Measurements from ENCODE around the gene ZIC2.
A peak's percentile ranks its signal among the peaks of the same experiment; 100 is the strongest.
"Not testable (repeated sequence)": the region's sequence is repeated elsewhere in the genome, so short reads cannot be mapped to it uniquely, and the experiment has no call there.

Gene ZIC2

GRCh38 chr13:99981735-99982035 is at the start of gene ZIC2:
Gene ZIC2, plus strand, starts transcription at chr13:99981784. Its CDS starts 281 bp downstream, at chr13:99982065.
- Histone ChIP-seq H3K4me1 (ENCODE audit: control insufficient read depth, insufficient read depth, low read length) (peaks cover 26% of the 10 kb centered on the region), H3K27me3 (ENCODE audit: control insufficient read depth, insufficient read depth, low read length) (peaks cover 75% of the 10 kb centered on the region), H3K9ac (ENCODE audit: low read length) (peak within 1 kb of the TSS; percentile 90), H3K36me3 (ENCODE audit: control insufficient read depth, insufficient read depth, low read length) (peaks cover 24% of the 10 kb centered on the region), H3K4me3 (ENCODE audit: low read depth, low read length) (peak within 1 kb of the TSS; percentile 86), H3K9me3 (ENCODE audit: control insufficient read depth, insufficient read depth, low read depth, low read length) (no peaks in the 10 kb centered on the region), H3K27ac (ENCODE audit: low read depth, low read length) (peak within 1 kb of the TSS; percentile 72; the same call in 1 of the 2 replicates)

- H3K36me3 ChIP-seq (ENCODE audit: control insufficient read depth, insufficient read depth, low read length), result no peaks in the 10 kb centered on the region
- no peaks in the 10 kb centered on the region for H3K27me3 ChIP-seq (ENCODE audit: control insufficient read depth, insufficient read depth, low read length)
- no peak overlapping the region for H3K27ac ChIP-seq (ENCODE audit: low read depth, low read length)
- H3K9me3 ChIP-seq (ENCODE audit: control insufficient read depth, insufficient read depth, low read depth, low read length), result no peaks in the 10 kb centered on the region
- no peaks in the 10 kb centered on the region for H3K4me1 ChIP-seq (ENCODE audit: control insufficient read depth, insufficient read depth, low read length)
- no peak overlapping the region for H3K9ac ChIP-seq (ENCODE audit: low read length)
- H3K4me3 ChIP-seq (ENCODE audit: low read depth, low read length), result no peak overlapping the region
Measured at GRCh38 chr13:99932912-99933311, 48.7 kb upstream of the ZIC2 start.

- H3K27me3 ChIP-seq (ENCODE audit: control insufficient read depth, insufficient read depth, low read length), result no peaks in the 10 kb centered on the region
- H3K4me1 ChIP-seq (ENCODE audit: control insufficient read depth, insufficient read depth, low read length), result peaks cover 4% of the 10 kb centered on the region; the same call in 1 of the 2 replicates
- no peak overlapping the region for H3K9ac ChIP-seq (ENCODE audit: low read length)
- no peak overlapping the region for H3K4me3 ChIP-seq (ENCODE audit: low read depth, low read length)
- H3K36me3 ChIP-seq (ENCODE audit: control insufficient read depth, insufficient read depth, low read length), result no peaks in the 10 kb centered on the region
- H3K27ac ChIP-seq (ENCODE audit: low read depth, low read length), result no peak overlapping the region
- no peaks in the 10 kb centered on the region for H3K9me3 ChIP-seq (ENCODE audit: control insufficient read depth, insufficient read depth, low read depth, low read length)
Measured at GRCh38 chr13:99935772-99936171, 45.8 kb upstream of the ZIC2 start.

GRCh38 chr13:99938635-99939034 is 42.9 kb upstream of the ZIC2 start:
- Histone ChIP-seq H3K4me3 (ENCODE audit: low read depth, low read length) (no peak overlapping the region), H3K9ac (ENCODE audit: low read length) (no peak overlapping the region), H3K36me3 (ENCODE audit: control insufficient read depth, insufficient read depth, low read length) (no peaks in the 10 kb centered on the region), H3K4me1 (ENCODE audit: control insufficient read depth, insufficient read depth, low read length) (peaks cover 4% of the 10 kb centered on the region; the same call in 1 of the 2 replicates), H3K27ac (ENCODE audit: low read depth, low read length) (no peak overlapping the region), H3K27me3 (ENCODE audit: control insufficient read depth, insufficient read depth, low read length) (no peaks in the 10 kb centered on the region), H3K9me3 (ENCODE audit: control insufficient read depth, insufficient read depth, low read depth, low read length) (no peaks in the 10 kb centered on the region)

- peaks cover 4% of the 10 kb centered on the region; the same call in 1 of the 2 replicates for H3K4me1 ChIP-seq (ENCODE audit: control insufficient read depth, insufficient read depth, low read length)
- H3K9me3 ChIP-seq (ENCODE audit: control insufficient read depth, insufficient read depth, low read depth, low read length), result no peaks in the 10 kb centered on the region
- no peaks in the 10 kb centered on the region for H3K36me3 ChIP-seq (ENCODE audit: control insufficient read depth, insufficient read depth, low read length)
- no peak overlapping the region for H3K27ac ChIP-seq (ENCODE audit: low read depth, low read length)
- no peak overlapping the region for H3K4me3 ChIP-seq (ENCODE audit: low read depth, low read length)
- no peak overlapping the region for H3K9ac ChIP-seq (ENCODE audit: low read length)
- H3K27me3 ChIP-seq (ENCODE audit: control insufficient read depth, insufficient read depth, low read length), result no peaks in the 10 kb centered on the region
Measured at GRCh38 chr13:99941086-99941485, 40.5 kb upstream of the ZIC2 start.

- Histone ChIP-seq H3K27me3 (ENCODE audit: control insufficient read depth, insufficient read depth, low read length) (no peaks in the 10 kb centered on the region), H3K4me1 (ENCODE audit: control insufficient read depth, insufficient read depth, low read length) (peaks cover 4% of the 10 kb centered on the region; the same call in 1 of the 2 replicates), H3K9me3 (ENCODE audit: control insufficient read depth, insufficient read depth, low read depth, low read length) (no peaks in the 10 kb centered on the region), H3K27ac (ENCODE audit: low read depth, low read length) (no peak overlapping the region), H3K9ac (ENCODE audit: low read length) (no peak overlapping the region), H3K4me3 (ENCODE audit: low read depth, low read length) (no peak overlapping the region), H3K36me3 (ENCODE audit: control insufficient read depth, insufficient read depth, low read length) (no peaks in the 10 kb centered on the region)
Measured at GRCh38 chr13:99941911-99942310, 39.7 kb upstream of the ZIC2 start.

- H3K27ac ChIP-seq (ENCODE audit: low read depth, low read length), result no peak overlapping the region
- H3K9me3 ChIP-seq (ENCODE audit: control insufficient read depth, insufficient read depth, low read depth, low read length), result no peaks in the 10 kb centered on the region
- no peak overlapping the region for H3K9ac ChIP-seq (ENCODE audit: low read length)
- no peak overlapping the region for H3K4me3 ChIP-seq (ENCODE audit: low read depth, low read length)
- no peaks in the 10 kb centered on the region for H3K36me3 ChIP-seq (ENCODE audit: control insufficient read depth, insufficient read depth, low read length)
- H3K27me3 ChIP-seq (ENCODE audit: control insufficient read depth, insufficient read depth, low read length), result no peaks in the 10 kb centered on the region
- H3K4me1 ChIP-seq (ENCODE audit: control insufficient read depth, insufficient read depth, low read length), result peaks cover 4% of the 10 kb centered on the region; the same call in 1 of the 2 replicates
Measured at GRCh38 chr13:99944102-99944501, 37.5 kb upstream of the ZIC2 start.

- peaks cover 8% of the 10 kb centered on the region for H3K4me1 ChIP-seq (ENCODE audit: control insufficient read depth, insufficient read depth, low read length)
- no peaks in the 10 kb centered on the region for H3K9me3 ChIP-seq (ENCODE audit: control insufficient read depth, insufficient read depth, low read depth, low read length)
- H3K27me3 ChIP-seq (ENCODE audit: control insufficient read depth, insufficient read depth, low read length), result no peaks in the 10 kb centered on the region
- H3K9ac ChIP-seq (ENCODE audit: low read length), result no peak overlapping the region
- H3K36me3 ChIP-seq (ENCODE audit: control insufficient read depth, insufficient read depth, low read length), result no peaks in the 10 kb centered on the region
- no peak overlapping the region for H3K27ac ChIP-seq (ENCODE audit: low read depth, low read length)
- H3K4me3 ChIP-seq (ENCODE audit: low read depth, low read length), result no peak overlapping the region
Measured at GRCh38 chr13:99944606-99945005, 37.0 kb upstream of the ZIC2 start.

GRCh38 chr13:99945515-99945914 is 36.1 kb upstream of the ZIC2 start:
- H3K27ac ChIP-seq (ENCODE audit: low read depth, low read length); H3K27me3 ChIP-seq (ENCODE audit: control insufficient read depth, insufficient read depth, low read length): not testable (repeated sequence)

GRCh38 chr13:99947666-99948065 is 33.9 kb upstream of the ZIC2 start:
- no peak overlapping the region for H3K9ac ChIP-seq (ENCODE audit: low read length)
- H3K27me3 ChIP-seq (ENCODE audit: control insufficient read depth, insufficient read depth, low read length), result peaks cover 8% of the 10 kb centered on the region; the same call in 1 of the 2 replicates
- no peak overlapping the region for H3K27ac ChIP-seq (ENCODE audit: low read depth, low read length)
- peaks cover 11% of the 10 kb centered on the region for H3K4me1 ChIP-seq (ENCODE audit: control insufficient read depth, insufficient read depth, low read length)
- H3K36me3 ChIP-seq (ENCODE audit: control insufficient read depth, insufficient read depth, low read length), result no peaks in the 10 kb centered on the region
- no peaks in the 10 kb centered on the region for H3K9me3 ChIP-seq (ENCODE audit: control insufficient read depth, insufficient read depth, low read depth, low read length)
- H3K4me3 ChIP-seq (ENCODE audit: low read depth, low read length), result no peak overlapping the region

More at GRCh38 chr13:99945515-99945914, 36.1 kb upstream of the ZIC2 start:
- not testable (repeated sequence) for H3K36me3 ChIP-seq (ENCODE audit: control insufficient read depth, insufficient read depth, low read length); H3K9ac ChIP-seq (ENCODE audit: low read length); H3K9me3 ChIP-seq (ENCODE audit: control insufficient read depth, insufficient read depth, low read depth, low read length); H3K4me3 ChIP-seq (ENCODE audit: low read depth, low read length)
- H3K4me1 ChIP-seq (ENCODE audit: control insufficient read depth, insufficient read depth, low read length), result peaks cover 14% of the 10 kb centered on the region

GRCh38 chr13:99948411-99948810 is 33.2 kb upstream of the ZIC2 start:
- peaks cover 15% of the 10 kb centered on the region for H3K4me1 ChIP-seq (ENCODE audit: control insufficient read depth, insufficient read depth, low read length)

More at GRCh38 chr13:99948411-99948810, 33.2 kb upstream of the ZIC2 start:
- Histone ChIP-seq H3K4me3 (ENCODE audit: low read depth, low read length) (no peak overlapping the region), H3K27me3 (ENCODE audit: control insufficient read depth, insufficient read depth, low read length) (peaks cover 16% of the 10 kb centered on the region), H3K36me3 (ENCODE audit: control insufficient read depth, insufficient read depth, low read length) (no peaks in the 10 kb centered on the region), H3K27ac (ENCODE audit: low read depth, low read length) (no peak overlapping the region), H3K9me3 (ENCODE audit: control insufficient read depth, insufficient read depth, low read depth, low read length) (no peaks in the 10 kb centered on the region), H3K9ac (ENCODE audit: low read length) (no peak overlapping the region)

Measured in HUES6 (cell line).